Stimulated activated naive CD4-positive, alpha-beta T cell treated with Interleukin-2 at 50 U/mL for 16 hours (primary cell): ENCODE results near the gene LDLR.
"Not testable (repeated sequence)": the region's sequence is repeated elsewhere in the genome, so short reads cannot be mapped to it uniquely, and the experiment has no call there.

Source experiments
- DNase-seq: peaks from one replicate; lab custom pipeline; 2025; lab: John Stamatoyannopoulos, UW

Gene LDLR

GRCh38 chr19:11141937-11142527 lies 52.8 kb downstream of the LDLR start:
- no peak for DNase-seq

DNA sequence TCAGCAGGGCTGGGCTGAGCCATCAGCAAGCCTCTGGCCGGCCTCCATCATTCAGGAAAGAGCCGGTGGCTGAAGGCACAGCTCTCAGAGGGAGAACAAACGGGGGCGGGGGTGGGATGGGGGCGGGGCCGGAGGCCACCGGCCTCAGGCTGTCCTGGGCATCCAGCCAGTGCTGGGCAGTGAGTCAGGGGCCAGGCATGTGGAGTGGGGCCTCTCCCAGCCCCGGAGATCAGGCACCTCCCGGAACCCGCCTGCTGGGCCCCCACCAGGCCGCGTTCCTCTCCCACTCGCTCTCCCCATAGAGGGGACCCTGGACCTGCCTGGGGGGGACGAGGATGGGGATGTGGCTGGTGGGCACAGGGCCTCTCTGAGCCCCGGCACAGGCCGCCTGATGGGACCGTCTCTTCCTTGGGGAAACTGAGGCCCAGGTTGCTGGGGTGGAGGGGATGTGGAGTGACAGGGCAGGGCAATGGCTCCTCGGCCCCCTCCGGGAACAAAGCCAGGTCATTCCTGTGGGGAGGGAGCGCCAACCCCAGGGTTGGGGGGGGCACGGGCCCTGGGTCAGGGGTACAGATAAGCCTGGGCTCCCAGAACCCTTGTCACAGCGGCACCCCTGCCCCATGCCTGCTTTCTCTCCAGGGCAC lies 53.4 kb downstream of the LDLR start:
- no peak for DNase-seq

DNA sequence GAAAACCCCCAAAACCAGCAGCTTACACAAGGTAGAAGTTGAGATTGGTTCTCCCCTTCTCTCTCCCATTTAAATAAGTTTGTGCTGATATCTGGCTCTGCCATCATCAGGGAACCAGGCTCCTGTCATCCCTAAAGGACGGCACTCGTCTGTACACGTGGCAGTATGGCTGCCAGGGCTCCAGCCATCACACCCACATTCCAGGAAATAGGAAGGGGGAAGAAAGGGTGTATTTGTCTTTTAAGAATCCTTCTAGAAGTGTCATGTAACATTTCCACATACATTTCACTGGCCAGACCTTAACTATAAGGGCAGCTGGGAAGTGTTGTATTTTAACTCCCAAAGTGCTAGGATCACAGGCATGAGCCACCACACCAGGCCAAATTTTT lies 56.3 kb downstream of the LDLR start:
- no peak for DNase-seq

DNA sequence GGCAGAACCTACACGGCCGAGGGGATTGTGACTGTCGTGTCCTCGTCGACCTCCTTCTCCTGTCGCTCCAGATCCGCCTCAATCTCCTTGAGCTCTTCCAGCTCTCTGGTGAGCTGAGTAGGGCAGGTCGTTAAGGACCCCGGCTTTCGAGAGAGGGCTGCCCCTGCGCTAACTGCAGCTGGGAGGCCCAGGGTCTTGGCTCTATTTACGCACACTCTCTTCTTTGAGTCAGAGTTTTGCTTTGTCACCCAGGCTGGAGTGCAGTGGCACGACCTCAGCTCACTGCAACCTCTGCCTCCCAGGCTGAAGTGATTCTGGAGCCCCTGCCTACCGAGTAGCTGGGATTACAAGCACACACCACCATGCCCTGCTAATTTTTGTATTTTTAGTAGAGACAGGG lies 58.7 kb downstream of the LDLR start:
- DNase-seq: no peak

- no peak for DNase-seq
These were observed 61.9 kb downstream of the LDLR start for GRCh38 chr19:11151181-11151580.

DNA sequence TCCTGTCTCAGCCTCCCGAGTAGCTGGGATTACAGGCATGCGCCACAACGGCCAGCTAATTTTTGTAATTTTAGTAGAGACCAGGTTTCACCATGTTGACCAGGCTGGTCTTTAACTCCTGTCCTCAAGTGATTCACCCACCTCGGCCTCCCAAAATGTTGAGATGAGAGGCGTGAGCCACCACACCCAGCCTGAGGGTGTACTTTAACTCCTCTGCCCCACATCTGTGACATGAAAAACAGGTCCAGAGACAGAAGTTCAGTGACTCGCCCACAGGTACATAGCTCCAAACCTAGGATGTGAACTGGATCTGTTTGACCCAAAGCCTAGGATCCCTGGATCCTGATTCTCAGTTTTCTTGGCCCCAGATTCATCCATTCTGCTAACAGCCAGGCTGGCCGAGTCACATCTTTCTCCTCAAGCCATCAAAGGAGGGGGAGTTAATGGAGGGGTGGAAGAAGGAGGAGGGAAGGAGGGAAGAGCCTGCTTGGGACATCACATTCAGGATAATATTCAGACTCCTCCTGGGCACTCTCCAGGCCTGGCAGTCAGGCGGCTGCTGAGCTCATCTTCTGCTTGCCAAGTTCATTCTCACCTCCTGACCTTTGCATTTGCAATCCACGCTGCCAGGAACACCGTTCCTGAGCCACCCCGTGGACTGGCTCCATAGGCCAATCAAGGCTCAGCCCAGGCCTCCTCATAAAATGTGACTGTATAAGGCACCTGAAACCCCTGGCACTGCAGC lies 63.2 kb downstream of the LDLR start:
- DNase-seq: no peak

DNA sequence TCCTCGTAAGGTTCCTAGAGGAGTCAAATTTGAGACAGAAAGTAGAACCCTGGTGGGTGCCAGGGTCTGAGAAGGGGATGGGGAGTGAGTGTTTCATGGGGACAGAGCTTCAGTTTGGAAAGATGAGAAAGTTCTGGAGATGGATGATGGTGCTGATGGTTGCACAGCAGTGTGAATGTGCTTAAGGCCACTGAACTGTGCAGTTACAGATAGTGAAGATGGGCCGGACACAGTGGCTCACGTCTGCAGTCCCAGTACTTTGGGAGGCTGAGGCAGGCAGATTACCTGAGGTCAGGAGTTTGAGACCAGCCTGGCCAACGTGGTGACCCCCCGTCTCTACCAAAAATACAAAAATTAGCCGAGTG lies 65.4 kb downstream of the LDLR start:
- DNase-seq: no peak

DNA sequence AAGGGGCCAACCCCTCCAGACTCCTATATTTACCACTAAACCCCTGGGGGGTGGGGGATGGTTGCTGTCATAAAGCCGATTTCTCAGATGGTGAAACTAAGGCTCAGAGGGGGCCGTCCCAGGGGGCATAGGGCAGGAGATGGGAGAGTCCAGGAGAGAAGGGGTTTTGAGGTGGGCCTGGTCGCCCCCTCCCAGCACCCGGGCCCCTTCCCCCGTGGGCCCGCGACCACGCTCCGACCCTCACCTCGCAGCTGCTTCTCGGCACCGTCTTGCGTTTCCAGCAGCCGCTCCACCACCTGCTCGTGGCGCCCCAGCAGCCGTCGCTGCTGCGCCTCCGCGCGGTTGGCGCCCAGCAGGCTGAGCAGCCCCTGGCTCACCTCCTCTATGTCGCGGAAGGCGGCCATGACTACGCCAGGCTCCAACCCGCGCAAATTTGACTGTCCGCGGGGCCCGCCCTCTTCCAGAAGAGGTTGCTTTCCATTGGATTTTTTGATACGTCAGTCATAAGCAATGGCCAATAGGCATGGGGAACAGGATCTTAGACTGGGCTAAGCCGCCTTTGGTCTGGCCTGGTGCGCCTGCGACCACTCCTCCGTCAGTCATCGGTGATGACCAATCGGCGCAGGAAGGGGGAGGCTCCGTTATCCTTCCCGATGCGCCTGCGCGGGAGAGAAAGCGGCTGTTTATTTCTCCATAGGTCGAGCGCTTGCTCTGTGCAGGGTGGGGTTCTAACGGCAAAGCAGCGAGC lies 66.3 kb downstream of the LDLR start, which contains the start of gene SPC24:
TSS of gene SPC24 (minus strand) at position 410 of the 748 bp plus-strand sequence. CDS start at position 404, 6 bp downstream.
- DNase-seq: peak; percentile 89

DNA sequence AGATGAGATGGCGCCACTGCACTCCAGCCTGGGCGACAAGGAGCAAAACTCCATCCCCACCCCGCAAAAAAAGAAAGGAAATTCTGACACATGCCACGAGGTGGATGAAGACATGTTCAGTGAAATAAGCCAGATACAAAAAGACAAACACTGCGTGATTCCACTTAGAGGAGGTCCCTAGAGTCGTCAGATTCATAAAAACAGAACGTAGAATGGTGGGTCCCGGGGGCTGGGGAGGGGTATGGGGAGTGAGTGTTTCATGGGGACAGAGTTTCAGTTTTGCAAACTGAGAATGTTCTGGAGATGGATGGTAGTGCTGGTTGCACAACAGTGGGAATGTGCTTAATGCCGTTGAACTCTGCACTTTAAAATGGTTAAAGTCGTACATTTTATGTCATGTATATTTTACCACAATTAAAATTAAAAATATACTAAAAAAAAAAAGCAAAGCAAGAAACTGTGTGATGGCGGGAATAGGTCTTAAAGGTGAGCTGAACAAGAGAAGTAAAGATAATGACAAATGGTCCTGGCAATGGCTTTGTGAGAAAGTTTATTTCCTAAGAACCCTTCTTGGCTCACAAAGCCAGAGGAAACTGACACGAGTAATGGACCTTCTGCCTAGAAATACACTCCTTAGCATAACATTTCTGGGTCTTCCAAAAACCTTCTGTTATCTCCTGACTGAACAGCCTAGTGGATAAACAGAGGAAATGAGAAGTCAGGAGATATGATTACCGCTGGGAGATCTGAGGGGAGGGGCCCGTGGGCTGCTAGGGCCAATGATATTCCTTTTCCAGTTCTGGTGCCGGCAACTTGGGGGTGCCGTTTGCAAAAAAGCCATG lies 70.6 kb downstream of the LDLR start:
- no peak for DNase-seq

DNA sequence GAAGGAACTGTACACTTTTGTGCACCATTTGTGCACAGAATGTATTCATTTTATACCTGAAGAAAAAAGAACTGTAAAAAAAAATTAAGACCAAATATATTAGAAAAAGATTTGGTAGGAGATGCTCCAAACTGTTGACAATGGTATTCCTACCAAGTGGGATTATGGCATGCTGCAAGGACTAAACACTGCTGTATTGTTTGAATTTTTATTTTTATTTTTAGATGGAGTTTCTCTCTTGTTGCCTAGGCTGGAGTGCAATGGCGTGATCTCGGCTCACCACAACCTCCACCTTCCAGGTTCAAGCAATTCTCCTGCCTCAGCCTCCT lies 71.1 kb downstream of the LDLR start:
- not testable (repeated sequence) for DNase-seq

GRCh38 chr19:11164296-11164695 lies 75.0 kb downstream of the LDLR start:
- no peak for DNase-seq

GRCh38 chr19:11164879-11165406 lies 75.7 kb downstream of the LDLR start:
- no peak for DNase-seq

GRCh38 chr19:11165486-11166030 lies 76.3 kb downstream of the LDLR start:
- no peak for DNase-seq

GRCh38 chr19:11166281-11167142 lies 77.2 kb downstream of the LDLR start:
- DNase-seq: no peak

DNA sequence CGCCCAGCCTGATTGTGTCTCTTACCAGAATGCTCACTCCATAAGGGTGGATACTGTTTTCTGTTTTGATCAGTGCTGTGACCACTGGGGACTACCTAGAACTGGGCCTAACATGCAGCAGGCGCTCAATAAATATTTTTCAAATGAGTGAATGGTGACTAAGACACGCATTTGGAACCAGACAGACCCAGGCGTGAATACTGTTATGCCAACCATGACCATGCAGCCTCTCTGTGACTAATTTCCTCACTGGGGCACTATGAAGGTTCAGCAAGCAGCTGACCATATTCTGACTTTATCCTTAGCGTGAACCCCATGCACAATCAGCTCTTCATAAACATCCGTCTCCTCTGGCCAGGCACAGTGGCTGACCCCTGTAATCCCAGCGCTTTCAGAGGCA lies 79.3 kb downstream of the LDLR start:
- no peak for DNase-seq

DNA sequence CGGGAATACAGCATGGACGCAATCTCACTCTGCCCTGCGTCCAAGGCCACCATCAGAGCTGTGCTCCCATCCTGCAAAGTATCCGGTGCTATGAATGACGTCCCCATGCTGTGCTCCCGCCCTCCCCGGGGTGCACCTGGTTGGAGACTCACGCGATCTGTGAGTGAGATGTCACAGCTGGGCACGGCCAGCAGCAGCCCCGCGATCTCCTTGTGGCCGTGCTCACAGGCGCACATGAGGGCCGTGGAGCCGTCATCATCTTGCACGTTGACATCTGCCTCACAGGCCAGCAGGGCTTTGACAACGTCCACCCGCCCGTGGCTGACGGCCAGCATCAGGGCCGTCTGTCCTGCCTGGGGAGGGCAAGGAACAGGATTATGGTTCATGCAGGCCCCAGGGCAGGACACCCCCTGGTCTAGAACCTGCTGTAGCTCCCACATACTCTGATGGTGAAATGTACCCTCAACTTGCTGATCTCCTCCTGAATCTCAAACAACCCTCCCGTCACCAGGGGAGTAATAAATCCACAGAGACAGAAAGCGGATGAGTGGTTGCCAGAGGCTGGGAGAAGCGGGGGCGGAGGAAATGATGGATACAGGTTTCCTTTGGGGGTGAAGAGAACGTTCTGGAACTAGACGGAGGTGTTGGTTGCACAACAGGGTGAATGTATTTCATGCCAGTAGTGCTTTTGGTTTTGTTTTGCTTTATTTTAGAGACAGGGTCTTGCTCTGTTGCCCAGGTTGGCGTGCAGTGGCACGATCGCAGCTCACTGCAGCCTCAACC lies 80.8 kb downstream of the LDLR start:
- no peak for DNase-seq

DNA sequence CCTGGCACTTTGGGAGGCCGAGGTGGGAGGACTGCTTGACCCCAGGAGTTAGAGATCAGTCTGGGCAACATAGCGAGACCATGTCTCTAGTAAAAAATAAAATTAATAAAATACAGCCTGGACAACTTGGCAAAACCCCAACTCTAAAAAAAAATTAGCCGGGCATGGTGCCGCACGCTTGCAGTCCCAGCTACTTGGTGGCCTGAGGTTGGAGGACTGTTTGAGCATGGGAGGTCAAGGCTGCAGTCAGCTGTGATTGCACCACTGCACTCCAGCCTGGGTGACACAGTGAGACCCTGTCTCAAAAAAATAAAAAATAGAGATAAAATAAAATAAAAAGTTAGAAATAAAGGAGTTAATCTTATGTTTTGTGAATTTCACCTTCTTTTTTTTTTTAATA lies 81.9 kb downstream of the LDLR start:
- no peak for DNase-seq

- no peak for DNase-seq
These were observed 83.3 kb downstream of the LDLR start for GRCh38 chr19:11172576-11172975.

GRCh38 chr19:11173516-11174155 lies 84.4 kb downstream of the LDLR start:
- DNase-seq: no peak
